ENCODE measurements around the gene PIP4P1. TPM values are rescaled to one million over a fixed set of nuclear protein-coding genes. Genes with fewer than 3 reads are reported as not detected.

Gene PIP4P1
- polyA plus RNA-seq, 4 donors = 32.0 to 42.0 (median 33.1) TPM

DNA sequence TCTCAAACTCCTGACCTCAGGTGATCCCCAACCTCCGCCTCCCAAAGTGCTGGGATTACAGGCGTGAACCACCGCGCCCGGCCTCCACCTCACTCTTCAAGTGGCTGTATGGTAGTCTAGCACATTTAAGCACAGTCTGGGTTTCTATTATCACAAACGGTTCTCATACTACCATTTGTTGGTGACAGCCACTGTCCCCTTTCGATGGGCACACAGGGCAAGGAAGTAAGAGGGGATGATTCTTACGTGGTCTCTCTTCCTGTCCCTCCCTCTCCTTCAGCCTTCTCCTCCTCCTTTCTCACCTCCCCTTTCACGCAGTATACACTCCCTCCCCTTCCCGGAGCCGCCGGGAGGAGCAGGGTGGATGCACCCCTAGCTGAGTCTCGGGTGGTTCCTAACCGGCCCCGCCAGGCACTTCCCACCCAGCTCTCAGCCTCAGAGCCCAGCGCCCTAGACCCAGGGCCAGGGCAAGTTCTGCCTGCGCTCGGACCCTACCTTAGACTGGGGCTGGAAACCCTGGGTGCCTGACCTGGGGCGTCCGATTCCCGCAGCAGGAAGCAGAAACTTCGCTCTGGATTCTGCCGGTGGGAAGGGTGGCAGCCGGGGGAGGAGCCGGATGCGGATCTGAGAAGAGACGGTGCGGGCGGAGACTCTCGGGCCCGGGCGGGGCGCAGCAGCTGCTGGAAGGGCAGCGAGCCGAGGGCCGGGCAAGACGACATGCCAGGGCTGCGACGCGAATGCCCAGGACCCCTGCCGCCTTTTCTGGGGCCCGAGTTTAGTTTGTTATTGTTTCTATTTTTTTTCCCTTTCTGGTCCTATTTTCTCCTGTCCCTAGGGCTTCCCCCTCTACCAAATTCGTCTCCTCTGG is 48.1 kb downstream of the PIP4P1 start, which contains the start of gene TEP1:
Gene TEP1 (minus strand): TSS at position 626 of the 868 bp plus-strand sequence. CDS start 5,062 bp downstream, outside the sequence.
- peak; percentile 44 to 78 (median 66) for DNase-seq (ENCODE audit: low read depth in 4 of 4, low spot score in 2 of 4)

DNA sequence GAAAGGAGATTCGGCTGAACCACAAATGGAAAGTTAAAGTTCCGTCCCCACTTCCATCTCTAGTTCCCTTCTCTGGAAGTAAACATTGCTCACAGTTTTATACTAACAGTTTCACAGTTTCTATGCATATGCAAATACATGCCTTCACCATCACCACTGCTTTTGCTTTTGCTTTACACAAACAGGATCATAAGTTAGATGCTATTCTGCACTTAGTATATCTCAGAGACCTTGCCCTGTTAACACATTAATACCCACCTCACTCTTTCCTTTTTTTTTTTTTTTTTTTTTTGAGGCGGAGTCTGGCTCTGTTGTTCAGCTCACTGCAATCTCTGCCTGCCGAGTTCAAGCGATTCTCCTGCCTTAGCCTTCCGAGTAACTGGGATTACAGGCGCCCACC is 48.8 kb downstream of the PIP4P1 start:
- no peak for DNase-seq (ENCODE audit: low read depth in 4 of 4, low spot score in 2 of 4)

DNA sequence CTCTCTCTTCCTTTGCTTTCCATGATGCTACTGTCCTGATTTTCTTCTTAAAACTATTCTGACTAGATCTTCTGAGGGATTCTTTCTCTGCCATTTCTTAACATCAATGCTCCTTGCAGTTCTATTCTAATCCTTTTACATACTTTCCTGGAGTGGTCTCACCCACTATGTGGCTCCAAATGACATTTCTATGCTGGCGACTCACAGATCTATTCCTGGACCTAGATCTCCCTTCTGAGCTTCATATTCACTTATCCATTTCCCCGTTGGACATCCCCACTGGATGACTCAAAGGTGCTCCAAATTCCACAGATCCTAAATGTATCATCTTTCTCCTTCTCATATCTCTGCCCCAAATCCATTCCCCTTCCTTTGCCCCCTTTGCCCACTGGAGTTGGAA is 52.0 kb downstream of the PIP4P1 start:
- no peak for DNase-seq (ENCODE audit: low read depth in 4 of 4, low spot score in 2 of 4)

Other genes starting within 250 kb of the PIP4P1 start
- not detected for gene OR11H6, start 237.7 kb downstream of the PIP4P1 start, polyA plus RNA-seq (ENCODE audit: insufficient read length in 4 of 4)
- under 1 TPM; 0.32 to 0.69 (median 0.54) TPM for gene OR11H7, start 232.5 kb downstream of the PIP4P1 start, polyA plus RNA-seq (ENCODE audit: insufficient read length in 4 of 4)
- gene OR11H4, start 222.1 kb downstream of the PIP4P1 start, polyA plus RNA-seq (ENCODE audit: insufficient read length in 4 of 4) = under 1 TPM in 1 of 4 donors, not detected in 3; 0.14 TPM
- 10 to 100 TPM; 26.3 to 32.4 (median 28.9) TPM for gene TTC5, start 155.5 kb downstream of the PIP4P1 start, polyA plus RNA-seq (ENCODE audit: insufficient read length in 4 of 4)
- gene CCNB1IP1, start 128.2 kb downstream of the PIP4P1 start, polyA plus RNA-seq (ENCODE audit: insufficient read length in 4 of 4) = 100 to 1,000 TPM; 108 to 134 (median 109) TPM
- 10 to 100 TPM; 41.5 to 71.9 (median 56.7) TPM for gene PARP2, start 117.8 kb downstream of the PIP4P1 start, polyA plus RNA-seq (ENCODE audit: insufficient read length in 4 of 4)
- 10 to 100 TPM; 13.8 to 21.6 (median 16.7) TPM for gene TEP1, start 47.9 kb downstream of the PIP4P1 start, polyA plus RNA-seq (ENCODE audit: insufficient read length in 4 of 4)
- under 1 TPM; 0.40 to 0.46 (median 0.44) TPM for gene KLHL33, start 25.3 kb downstream of the PIP4P1 start, polyA plus RNA-seq (ENCODE audit: insufficient read length in 4 of 4)
- 10 to 100 TPM; 40.5 to 90.4 (median 63.4) TPM for gene OSGEP, start 6.6 kb downstream of the PIP4P1 start, polyA plus RNA-seq (ENCODE audit: insufficient read length in 4 of 4)
- gene APEX1, start 6.2 kb downstream of the PIP4P1 start, polyA plus RNA-seq (ENCODE audit: insufficient read length in 4 of 4) = 100 to 1,000 TPM; 310 to 338 (median 322) TPM
- gene PNP, start 8.0 kb upstream of the PIP4P1 start, polyA plus RNA-seq (ENCODE audit: insufficient read length in 4 of 4) = 10 to 100 TPM; 55.0 to 95.5 (median 62.3) TPM
- under 1 TPM in 2 of 4 donors, not detected in 2; 0.41 to 0.60 TPM for gene RNASE10, start 44.1 kb upstream of the PIP4P1 start, polyA plus RNA-seq (ENCODE audit: insufficient read length in 4 of 4)
- gene RNASE9, start 99.6 kb upstream of the PIP4P1 start, polyA plus RNA-seq (ENCODE audit: insufficient read length in 4 of 4) = not detected
- gene RNASE11, start 126.6 kb upstream of the PIP4P1 start, polyA plus RNA-seq (ENCODE audit: insufficient read length in 4 of 4) = not detected
- gene RNASE12, start 129.9 kb upstream of the PIP4P1 start, polyA plus RNA-seq (ENCODE audit: insufficient read length in 4 of 4) = not detected
- not detected for gene OR6S1, start 180.3 kb upstream of the PIP4P1 start, polyA plus RNA-seq (ENCODE audit: insufficient read length in 4 of 4)
- 1 to 10 TPM; 3.1 to 5.5 (median 4.1) TPM for gene RNASE4, start 223.1 kb upstream of the PIP4P1 start, polyA plus RNA-seq (ENCODE audit: insufficient read length in 4 of 4)
- 1 to 10 TPM; 2.9 to 5.0 (median 3.7) TPM for gene ANG, start 227.3 kb upstream of the PIP4P1 start, polyA plus RNA-seq (ENCODE audit: insufficient read length in 4 of 4)